Sigmoid colon (tissue), 7 donors: ENCODE results near the gene PLA2G5. TPM values are rescaled to one million over a fixed set of nuclear protein-coding genes. Genes with fewer than 3 reads are reported as not detected.
"Not testable (repeated sequence)": the region's sequence is repeated elsewhere in the genome, so short reads cannot be mapped to it uniquely, and the experiment has no call there.

ENCODE experiments used
- DNase-seq: peaks from one replicate; pipeline ENCODE4 v3.0.0-alpha.2; 2019
- H3K27ac ChIP-seq, 4 donors: fragments of 200-600 bp; sonication (generic); one replicate each; pipeline ENCODE4 v1.5.1; 2016 to 2019; ENCODE audit warnings: mild to moderate bottlenecking in 1 of 4
- H3K27me3 ChIP-seq, 3 donors: fragments of 200-600 bp; sonication (generic); one replicate each; pipeline ENCODE4 v1.5.1; 2019; ENCODE audit warnings: mild to moderate bottlenecking in 1 of 3
- H3K36me3 ChIP-seq, 4 donors: fragments of 200-600 bp; sonication (generic); one replicate each; pipeline ENCODE4 v1.5.1; 2016 to 2019
- H3K4me1 ChIP-seq, 4 donors: fragments of 200-600 bp; sonication (generic); one replicate each; pipeline ENCODE4 v1.5.1; 2017 to 2019
- H3K4me3 ChIP-seq, 4 donors: fragments of 200-600 bp; sonication (generic); one replicate each; pipeline ENCODE4 v1.5.1; 2017 to 2019; ENCODE audit warnings: mild to moderate bottlenecking in 2 of 4, moderate library complexity in 1 of 4
- H3K9me3 ChIP-seq, 4 donors: fragments of 200-600 bp in 3 of 4; sonication (generic) in 3 of 4; one replicate each; pipeline versions ENCODE4 v1.5.1 to v1.6.1; 2013 to 2019
- CTCF ChIP-seq, 4 experiments: fragments of 450-650 bp in 3 of 4; fragments of 200-600 bp in 1 of 4; IDR thresholded peaks; one replicate each; pipeline ENCODE4 v1.5.1; 2016 to 2019; ENCODE audit warnings: antibody characterized with exemption in 4 of 4, mild to moderate bottlenecking in 3 of 4, moderate library complexity in 2 of 4
- EP300 ChIP-seq, 4 donors: sonication (generic); formaldehyde crosslinking; IDR thresholded peaks; one replicate each; pipeline ENCODE4 v1.6.1; 2017; ENCODE audit warnings: antibody characterized with exemption in 4 of 4
- POLR2A ChIP-seq, 2 donors: fragments of 450-650 bp; IDR thresholded peaks; one replicate each; pipeline ENCODE4 v1.6.1; 2016; ENCODE audit warnings: antibody characterized with exemption in 2 of 2, mild to moderate bottlenecking in 2 of 2, moderate library complexity in 2 of 2
- POLR2AphosphoS5 ChIP-seq, 4 donors: sonication (generic); formaldehyde crosslinking; IDR thresholded peaks; one replicate each; pipeline ENCODE4 v1.6.1; 2017; ENCODE audit warnings: antibody characterized with exemption in 4 of 4
- WGBS, 2 donors: extraction: QIAGEN DNeasy Blood & Tissue Kit; methylation state at CpG; one replicate each; pipeline ENCODE4 v1.1.7; 2013; 5-methylcytosine and 5-hydroxymethylcytosine counted together
- intact Hi-C: fragments of 100-400 bp; cut with DNase I; formaldehyde crosslinking; loops from one replicate; pipeline ENCODE4 v1.15.1; 2023
- polyA plus RNA-seq, 3 donors: library from polyadenylated mRNA; stranded (reverse); fragments of 200-250 nt; gene quantifications; one replicate each; pipeline ENCODE4 v1.2.3, GENCODE V29; 2013
- total RNA-seq, 4 donors: library from RNA; depleted of rRNA; stranded (reverse); fragments of >200 nt; gene quantifications; one replicate each; pipeline ENCODE4 v1.1.0, GENCODE V29; 2016
- donor health status: healthy with polysubstance abuse.
- donor health status: Bipolar disorder and iron deficiency.
- donor health status: healthy.

Gene PLA2G5
- total and polyA plus RNA-seq, 7 donors = 0.69 to 45.4 (median 18.6) TPM

GRCh38 chr1:20047096-20047495 is 22.9 kb upstream of the PLA2G5 start:
- no peak for TF ChIP-seq POLR2AphosphoS5 (IDR thresholded peaks at IDR 0.05)
- no peak overlapping the region for H3K4me3 ChIP-seq
- intact Hi-C loops = no loop called here
- H3K4me1 ChIP-seq = no peaks in the 10 kb centered on the region
- no peaks in the 10 kb centered on the region for H3K27me3 ChIP-seq
- no peak for DNase-seq
- H3K9me3 ChIP-seq = no peaks in the 10 kb centered on the region
- H3K27ac ChIP-seq = no peak overlapping the region
- WGBS, 2 donors = 47 to 58% methylated on average over 1 of the region's 1 CpG
- H3K36me3 ChIP-seq = no peaks in the 10 kb centered on the region

- no peaks in the 10 kb centered on the region for H3K36me3 ChIP-seq
- no peak overlapping the region for H3K4me3 ChIP-seq
- H3K4me1 ChIP-seq = no peaks in the 10 kb centered on the region
- 79 to 89% methylated on average over 1 of the region's 1 CpG for WGBS, 2 donors
- H3K27me3 ChIP-seq = no peaks in the 10 kb centered on the region
- H3K27ac ChIP-seq = no peak overlapping the region
- intact Hi-C loops = no loop called here
- DNase-seq = no peak
- no peak for TF ChIP-seq CTCF (IDR thresholded peaks at IDR 0.05)
- no peak for TF ChIP-seq POLR2A (IDR thresholded peaks at IDR 0.05)
- no peak for TF ChIP-seq POLR2AphosphoS5 (IDR thresholded peaks at IDR 0.05)
- TF ChIP-seq EP300 (IDR thresholded peaks at IDR 0.05) = no peak
- no peaks in the 10 kb centered on the region for H3K9me3 ChIP-seq
Observed at GRCh38 chr1:20048563-20048962, 21.4 kb upstream of the PLA2G5 start.

GRCh38 chr1:20049056-20049798 is 20.8 kb upstream of the PLA2G5 start:
- H3K4me1 ChIP-seq, DNase-seq, H3K27ac ChIP-seq, H3K9me3 ChIP-seq, H3K27me3 ChIP-seq, H3K36me3 ChIP-seq, H3K4me3 ChIP-seq, intact Hi-C loops: not testable (repeated sequence)
- WGBS, 2 donors = 79 to 88% methylated on average over 1 of the region's 1 CpG

- no peak overlapping the region for H3K27ac ChIP-seq
- intact Hi-C loops = no loop called here
Observed at GRCh38 chr1:20051218-20051829, 18.7 kb upstream of the PLA2G5 start.

GRCh38 chr1:20052386-20052785 is 17.6 kb upstream of the PLA2G5 start:
- Histone ChIP-seq H3K9me3 (no peaks in the 10 kb centered on the region), H3K4me1 (no peaks in the 10 kb centered on the region), H3K27ac (no peak overlapping the region), H3K36me3 (no peaks in the 10 kb centered on the region), H3K27me3 (no peaks in the 10 kb centered on the region), H3K4me3 (no peak overlapping the region)
- TF ChIP-seq EP300 (IDR thresholded peaks at IDR 0.05) (no peak), CTCF (IDR thresholded peaks at IDR 0.05) (no peak), POLR2AphosphoS5 (IDR thresholded peaks at IDR 0.05) (no peak)
- 81 to 86% methylated on average over 2 of the region's 2 CpGs for WGBS, 2 donors
- DNase-seq = no peak
- intact Hi-C loops = no loop called here

More at GRCh38 chr1:20051218-20051829, 18.7 kb upstream of the PLA2G5 start:
- no peaks in the 10 kb centered on the region for H3K4me1 ChIP-seq
- no peaks in the 10 kb centered on the region for H3K9me3 ChIP-seq
- no peaks in the 10 kb centered on the region for H3K27me3 ChIP-seq
- H3K36me3 ChIP-seq = no peaks in the 10 kb centered on the region
- no peak for DNase-seq
- TF ChIP-seq CTCF (IDR thresholded peaks at IDR 0.05) = no peak
- TF ChIP-seq EP300 (IDR thresholded peaks at IDR 0.05) = no peak
- no peak for TF ChIP-seq POLR2AphosphoS5 (IDR thresholded peaks at IDR 0.05)
- no peak for TF ChIP-seq POLR2A (IDR thresholded peaks at IDR 0.05)
- no peak overlapping the region for H3K4me3 ChIP-seq
